Keratinocyte (primary cell): ENCODE data around the gene LYRM7. TPM values are rescaled to one million over a fixed set of nuclear protein-coding genes. Genes with fewer than 3 reads are reported as not detected.
A peak's percentile ranks its signal among the peaks of the same experiment; 100 is the strongest.

ENCODE experiments used
- DNase-seq: peaks from one replicate; pipeline ENCODE4 v3.0.0-alpha.2; 2011; ENCODE audit warnings: low read depth, missing footprints, low spot score
- FAIRE-seq: peaks from 2 replicates; lab custom pipeline; 2011; peaks lifted over from hg19 to GRCh38; lab: Jason Lieb, UNC
- H2AFZ ChIP-seq: 2 replicates; pipeline ENCODE4 v1.6.0; 2012; ENCODE audit warnings: low read length, control low read depth, inconsistent platforms; ENCODE audit not compliant: control insufficient read depth
- H3K27ac ChIP-seq: 2 replicates; pipeline ENCODE4 v1.5.1; 2011; ENCODE audit warnings: low read length; ENCODE audit not compliant: control insufficient read depth, insufficient read depth
- H3K27me3 ChIP-seq: 3 replicates; pipeline ENCODE4 v1.6.0; 2011; ENCODE audit warnings: low read length; ENCODE audit not compliant: control insufficient read depth, insufficient read depth; ENCODE audit errors: extremely low read depth
- H3K36me3 ChIP-seq, 2 experiments: 2 replicates in 1 of 2; 3 replicates in 1 of 2; pipeline ENCODE4 v1.5.1; 2011; ENCODE audit warnings: low read length in 2 of 2, mild to moderate bottlenecking in 1 of 2; ENCODE audit not compliant: control insufficient read depth in 2 of 2, insufficient read depth in 2 of 2; ENCODE audit errors: extremely low read depth in 1 of 2
- H3K4me1 ChIP-seq: 3 replicates; pipeline ENCODE4 v1.5.1; 2011; ENCODE audit warnings: low read length; ENCODE audit not compliant: control insufficient read depth, insufficient read depth; ENCODE audit errors: extremely low read depth
- H3K4me2 ChIP-seq: 3 replicates; pipeline ENCODE4 v1.6.0; 2011; ENCODE audit warnings: low read depth, low read length; ENCODE audit not compliant: control insufficient read depth, insufficient read depth; ENCODE audit errors: extremely low read depth
- H3K4me3 ChIP-seq, 3 experiments: fragments of 200-600 bp in 1 of 3; sonication (generic) in 1 of 3; 2 replicates in 2 of 3; 3 replicates in 1 of 3; pipeline ENCODE4 v1.5.1; 2011 to 2016; ENCODE audit warnings: low read length in 3 of 3, mild to moderate bottlenecking in 3 of 3, control low read depth in 2 of 3, inconsistent platforms in 1 of 3, low read depth in 1 of 3, mixed read lengths in 1 of 3, mixed run types in 1 of 3, moderate library complexity in 1 of 3; ENCODE audit not compliant: control insufficient read depth in 2 of 3, insufficient read depth in 2 of 3; ENCODE audit errors: extremely low read depth in 1 of 3
- H3K79me2 ChIP-seq: 2 replicates; pipeline ENCODE4 v1.6.0; 2012; ENCODE audit warnings: low read length; ENCODE audit not compliant: control insufficient read depth, insufficient read depth
- H3K9ac ChIP-seq: 3 replicates; pipeline ENCODE4 v1.6.0; 2011; ENCODE audit warnings: low read length; ENCODE audit not compliant: control insufficient read depth, insufficient read depth; ENCODE audit errors: extremely low read depth
- H3K9me1 ChIP-seq: 3 replicates; pipeline ENCODE4 v1.6.0; 2011; ENCODE audit warnings: low read length; ENCODE audit not compliant: control insufficient read depth, insufficient read depth; ENCODE audit errors: extremely low read depth
- H3K9me3 ChIP-seq: 2 replicates; pipeline ENCODE4 v1.5.1; 2012; ENCODE audit warnings: low read depth, low read length; ENCODE audit not compliant: control insufficient read depth
- H4K20me1 ChIP-seq: 3 replicates; pipeline ENCODE4 v1.6.0; 2011; ENCODE audit warnings: low read length; ENCODE audit not compliant: control insufficient read depth, insufficient read depth; ENCODE audit errors: extremely low read depth
- CTCF ChIP-seq, 3 experiments: IDR thresholded peaks in 1 of 3; conservative IDR thresholded peaks in 1 of 3; optimal IDR thresholded peaks in 1 of 3; 2 replicates in 2 of 3; 3 replicates in 1 of 3; pipeline versions ENCODE3 to v1.5.1; 2011; ENCODE audit warnings: low read length in 3 of 3, mild to moderate bottlenecking in 3 of 3, moderate library complexity in 2 of 3, control low read depth in 1 of 3, inconsistent platforms in 1 of 3; ENCODE audit not compliant: insufficient read depth in 2 of 3; ENCODE audit errors: extremely low read depth in 1 of 3
- EZH2 ChIP-seq: IDR thresholded peaks from one replicate; pipeline ENCODE4 v1.6.1; 2012; ENCODE audit warnings: inconsistent platforms, mild to moderate bottlenecking, low read length, moderate library complexity
- dilution Hi-C: fragments of 300-500 bp; cut with MboI; formaldehyde crosslinking; loops from one replicate; pipeline ENCODE4 v1.7.0; 2020; ENCODE audit warnings: low sequenced_read_pairs; ENCODE audit not compliant: extremely low pct_ligation_motif_present
- polyA plus RNA-seq, 5 experiments: library from polyadenylated mRNA; depleted of rRNA in 3 of 5; stranded (reverse) in 3 of 5; stranded (forward) in 1 of 5; unstranded in 1 of 5; fragments of >200 nt; gene quantifications; 1 replicate in 1 of 5; 2 replicates in 3 of 5; 3 replicates in 1 of 5; pipeline versions ENCODE4 v1.2.1 to v1.2.3, GENCODE V29; 2011 to 2012; ENCODE audit warnings: missing spikeins in 2 of 5, low read depth in 1 of 5, low replicate concordance in 1 of 5

LYRM7 gene
- polyA plus RNA-seq, 1 donor (not counting 4 experiments of a cell fraction or from before 2014, with no cell fraction given) = 5.5 TPM

GRCh38 chr5:131217791-131218190 lies 47.0 kb downstream of the LYRM7 start:
- H3K36me3 ChIP-seq = no peaks in the 10 kb centered on the region
- H2AFZ ChIP-seq = no peak overlapping the region
- dilution Hi-C loops = no loop called here
- DNase-seq (no peak), FAIRE-seq (no peak)
- H3K27me3 ChIP-seq = no peaks in the 10 kb centered on the region
- peaks cover 14% of the 10 kb centered on the region for H3K4me1 ChIP-seq
- H3K79me2 ChIP-seq = no peaks in the 10 kb centered on the region
- no peak overlapping the region for H3K27ac ChIP-seq
- H3K9me3 ChIP-seq = no peaks in the 10 kb centered on the region
- H3K9ac ChIP-seq = no peak overlapping the region
- TF ChIP-seq EZH2 (no peak), CTCF (optimal IDR thresholded peaks at IDR 0.05 in 1 of 3, IDR thresholded peaks at IDR 0.05 in 1 of 3, conservative IDR thresholded peaks at IDR 0.05 in 1 of 3; ENCODE audit: extremely low read depth in 1 of 3, insufficient read depth in 2 of 3, low read length in 3 of 3) (no peak)
- H3K4me2 ChIP-seq = no peak overlapping the region
- no peak overlapping the region for H3K4me3 ChIP-seq
- no peaks in the 10 kb centered on the region for H4K20me1 ChIP-seq
- no peaks in the 10 kb centered on the region for H3K9me1 ChIP-seq

- dilution Hi-C loops = no loop called here
- Histone ChIP-seq H3K9me1 (no peaks in the 10 kb centered on the region), H3K79me2 (no peaks in the 10 kb centered on the region), H2AFZ (no peak overlapping the region), H3K4me1 (peaks cover 14% of the 10 kb centered on the region), H4K20me1 (no peaks in the 10 kb centered on the region), H3K9ac (no peak overlapping the region), H3K4me2 (no peak overlapping the region), H3K4me3 (no peak overlapping the region), H3K27me3 (no peaks in the 10 kb centered on the region), H3K36me3 (no peaks in the 10 kb centered on the region), H3K9me3 (no peaks in the 10 kb centered on the region), H3K27ac (no peak overlapping the region)
- DNase-seq = no peak
- FAIRE-seq = peak; percentile 56
- TF ChIP-seq EZH2 (no peak), CTCF (optimal IDR thresholded peaks at IDR 0.05 in 1 of 3, IDR thresholded peaks at IDR 0.05 in 1 of 3, conservative IDR thresholded peaks at IDR 0.05 in 1 of 3; ENCODE audit: extremely low read depth in 1 of 3, insufficient read depth in 2 of 3, low read length in 3 of 3) (no peak)
Observed at GRCh38 chr5:131218392-131218791, 47.6 kb downstream of the LYRM7 start.
